RWPE2 (cell line): ENCODE data around the gene MYRF.

Experiments used
- ATAC-seq: fragments of 200-7000 bp; cut with Tn5 transposase; 3 replicates; pipeline ENCODE4 v1.9.1; 2021; ENCODE audit warnings: low read depth
- DNase-seq: peaks from one replicate; pipeline ENCODE4 v3.0.0-alpha.2; 2020; ENCODE audit warnings: low spot score
- H3K27ac ChIP-seq: fragments of 450-650 bp; 2 replicates; pipeline ENCODE4 v1.5.1; 2017; ENCODE audit warnings: mild to moderate bottlenecking; ENCODE audit not compliant: poor library complexity, severe bottlenecking
- H3K27me3 ChIP-seq: fragments of 250-450 bp; sonication (Bioruptor Pico); 2 replicates; pipeline ENCODE4 v1.5.1; 2021; ENCODE audit warnings: mild to moderate bottlenecking, moderate library complexity; ENCODE audit not compliant: insufficient read depth, poor library complexity, severe bottlenecking
- H3K36me3 ChIP-seq: fragments of 250-450 bp; sonication (Bioruptor Pico); 2 replicates; pipeline ENCODE4 v1.5.1; 2020; ENCODE audit warnings: low read depth, mild to moderate bottlenecking, moderate library complexity
- H3K4me1 ChIP-seq: fragments of 250-450 bp; sonication (Bioruptor Pico); 2 replicates; pipeline ENCODE4 v1.5.1; 2021; ENCODE audit warnings: mild to moderate bottlenecking, moderate library complexity; ENCODE audit not compliant: insufficient read depth, poor library complexity, severe bottlenecking
- H3K4me3 ChIP-seq: fragments of 250-450 bp; sonication (Bioruptor Pico); 2 replicates; pipeline ENCODE4 v1.5.1; 2021; ENCODE audit warnings: mild to moderate bottlenecking, moderate library complexity; ENCODE audit not compliant: severe bottlenecking
- H3K9me3 ChIP-seq: fragments of 250-450 bp; sonication (Bioruptor Pico); 2 replicates; pipeline ENCODE4 v1.5.1; 2021; ENCODE audit warnings: mild to moderate bottlenecking, moderate library complexity; ENCODE audit not compliant: severe bottlenecking
- CTCF ChIP-seq: fragments of 450-650 bp; IDR thresholded peaks from one replicate; pipeline ENCODE4 v1.5.1; 2017; ENCODE audit warnings: mild to moderate bottlenecking, moderate library complexity; ENCODE audit not compliant: poor library complexity, severe bottlenecking

MYRF gene

GRCh38 chr11:61805146-61805545, 52.7 kb downstream of the MYRF start:
- no peak for ATAC-seq
- peaks cover 95% of the 10 kb centered on the region for H3K36me3 ChIP-seq

DNA sequence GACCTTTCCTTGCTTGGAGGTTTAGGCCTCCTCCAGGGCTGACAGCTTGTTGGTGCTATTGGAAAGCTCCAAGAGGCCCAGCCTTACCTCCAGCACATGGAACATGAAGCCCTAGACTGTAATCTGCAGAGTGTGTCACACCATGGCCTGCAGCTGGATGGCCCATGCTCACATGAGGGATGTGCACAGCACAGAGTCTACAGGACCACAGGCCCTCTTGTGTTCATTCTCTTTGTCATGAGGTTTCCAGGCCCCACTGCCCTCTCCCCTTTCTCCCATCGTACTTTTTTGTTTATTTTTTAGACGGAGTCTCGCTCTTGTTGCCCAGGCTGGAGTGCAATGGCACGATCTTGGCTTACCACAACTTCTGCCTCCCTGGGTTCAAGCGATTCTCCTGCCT, 54.3 kb downstream of the MYRF start:
- H3K4me3 ChIP-seq: no peak overlapping the region

More at GRCh38 chr11:61805146-61805545, 52.7 kb downstream of the MYRF start:
- no peaks in the 10 kb centered on the region for H3K9me3 ChIP-seq
- no peak overlapping the region for H3K4me3 ChIP-seq
- H3K27ac ChIP-seq: no peak overlapping the region
- TF ChIP-seq CTCF: no peak
- no peak for DNase-seq
- H3K4me1 ChIP-seq: no peaks in the 10 kb centered on the region
- no peaks in the 10 kb centered on the region for H3K27me3 ChIP-seq

GRCh38 chr11:61810671-61811175, 58.3 kb downstream of the MYRF start:
- H3K4me1 ChIP-seq: peaks cover 8% of the 10 kb centered on the region
- H3K9me3 ChIP-seq: no peaks in the 10 kb centered on the region
- peaks cover 91% of the 10 kb centered on the region for H3K36me3 ChIP-seq
- TF ChIP-seq CTCF: no peak
- no peak for ATAC-seq
- H3K27me3 ChIP-seq: no peaks in the 10 kb centered on the region
- no peak overlapping the region for H3K27ac ChIP-seq
- no peak overlapping the region for H3K4me3 ChIP-seq
- no peak for DNase-seq

More for the DNA sequence above, 54.3 kb downstream of the MYRF start:
- Histone ChIP-seq H3K4me1 (no peaks in the 10 kb centered on the region), H3K36me3 (peaks cover 97% of the 10 kb centered on the region), H3K9me3 (no peaks in the 10 kb centered on the region), H3K27me3 (no peaks in the 10 kb centered on the region), H3K27ac (no peak overlapping the region)
- ATAC-seq (0 out of 3 replicates have a peak, but pooled peaks have one; percentile 19), DNase-seq (no peak)
- TF ChIP-seq CTCF: no peak

GRCh38 chr11:61811831-61812230, 59.4 kb downstream of the MYRF start:
- Histone ChIP-seq H3K27ac (no peak overlapping the region), H3K4me3 (no peak overlapping the region), H3K27me3 (no peaks in the 10 kb centered on the region), H3K9me3 (no peaks in the 10 kb centered on the region), H3K36me3 (peaks cover 83% of the 10 kb centered on the region), H3K4me1 (peaks cover 8% of the 10 kb centered on the region)
- DNase-seq: no peak
- no peak for TF ChIP-seq CTCF
- no peak for ATAC-seq

DNA sequence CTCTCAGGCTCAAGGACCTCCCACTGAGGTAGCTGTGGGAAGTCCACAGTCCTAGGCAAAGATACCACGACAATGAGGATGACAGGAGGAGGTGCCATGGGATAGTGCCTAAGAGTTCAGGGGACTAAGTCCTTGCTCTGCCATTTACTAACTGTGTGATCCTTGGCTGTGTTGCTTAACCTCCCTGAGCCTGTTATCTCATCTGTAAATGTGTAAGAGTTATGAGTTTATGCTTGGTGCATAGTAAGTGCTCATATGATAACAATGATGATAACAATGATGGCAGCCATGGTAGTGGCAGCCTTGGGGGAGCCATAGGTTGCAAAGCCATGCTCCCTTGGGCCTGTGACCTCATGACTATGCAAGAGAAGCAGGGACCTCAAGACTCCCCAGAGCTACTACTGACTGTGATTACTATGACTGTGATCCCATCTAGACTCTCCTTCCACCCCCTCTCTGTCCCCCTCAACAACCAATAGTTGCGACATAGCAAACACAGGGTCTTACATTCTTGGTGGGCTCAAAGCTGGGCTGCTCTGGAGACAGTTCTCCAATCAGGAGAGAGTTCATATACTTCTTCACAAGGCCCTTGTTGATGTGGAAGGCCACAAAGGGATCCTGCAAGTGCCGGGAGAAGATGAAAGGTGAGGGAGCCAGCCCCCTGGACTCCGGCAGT, 60.4 kb downstream of the MYRF start:
- TF ChIP-seq CTCF: no peak
- H3K4me1 ChIP-seq: peaks cover 12% of the 10 kb centered on the region
- no peak overlapping the region for H3K27ac ChIP-seq
- peaks cover 72% of the 10 kb centered on the region for H3K36me3 ChIP-seq
- H3K27me3 ChIP-seq: no peaks in the 10 kb centered on the region
- ATAC-seq (no peak), DNase-seq (no peak)
- H3K4me3 ChIP-seq: no peak overlapping the region
- H3K9me3 ChIP-seq: no peaks in the 10 kb centered on the region
